ENCODE results near the gene ZBP1.
A peak's percentile ranks its signal among the peaks of the same experiment; 100 is the strongest.
"Not testable (repeated sequence)": the region's sequence is repeated elsewhere in the genome, so short reads cannot be mapped to it uniquely, and the experiment has no call there.

The ZBP1 gene

GRCh38 chr20:57638173-57638894 lies 18.1 kb upstream of the ZBP1 start:
- no peak for DNase-seq

GRCh38 chr20:57633945-57634491 lies 13.8 kb upstream of the ZBP1 start:
- no peak for DNase-seq

DNA sequence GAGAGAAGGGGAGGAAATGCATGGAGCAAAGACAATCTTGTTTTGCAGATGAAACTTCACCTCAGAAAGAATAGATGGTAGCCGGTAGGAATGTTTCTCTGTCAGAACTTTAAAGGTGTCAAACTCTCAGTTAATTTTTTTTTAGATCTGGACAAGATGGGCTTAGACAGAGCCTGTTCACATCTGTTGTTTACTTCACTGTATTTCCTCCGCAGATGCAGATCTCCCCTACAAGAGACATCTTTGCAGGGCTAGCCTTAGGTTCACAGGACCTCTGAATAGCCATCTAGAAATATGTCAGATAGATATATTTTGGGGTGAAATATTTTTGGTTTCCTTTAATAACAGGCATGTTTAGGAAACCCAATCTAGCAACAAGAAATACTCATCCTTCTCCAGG lies 12.1 kb upstream of the ZBP1 start:
- DNase-seq = no peak

GRCh38 chr20:57630061-57630460 lies 9.8 kb upstream of the ZBP1 start:
- DNase-seq = no peak

- DNase-seq = not testable (repeated sequence)
These were observed 9.3 kb upstream of the ZBP1 start for GRCh38 chr20:57629491-57629901.

- DNase-seq = not testable (repeated sequence)
These were observed 8.7 kb upstream of the ZBP1 start for GRCh38 chr20:57628962-57629308.

DNA sequence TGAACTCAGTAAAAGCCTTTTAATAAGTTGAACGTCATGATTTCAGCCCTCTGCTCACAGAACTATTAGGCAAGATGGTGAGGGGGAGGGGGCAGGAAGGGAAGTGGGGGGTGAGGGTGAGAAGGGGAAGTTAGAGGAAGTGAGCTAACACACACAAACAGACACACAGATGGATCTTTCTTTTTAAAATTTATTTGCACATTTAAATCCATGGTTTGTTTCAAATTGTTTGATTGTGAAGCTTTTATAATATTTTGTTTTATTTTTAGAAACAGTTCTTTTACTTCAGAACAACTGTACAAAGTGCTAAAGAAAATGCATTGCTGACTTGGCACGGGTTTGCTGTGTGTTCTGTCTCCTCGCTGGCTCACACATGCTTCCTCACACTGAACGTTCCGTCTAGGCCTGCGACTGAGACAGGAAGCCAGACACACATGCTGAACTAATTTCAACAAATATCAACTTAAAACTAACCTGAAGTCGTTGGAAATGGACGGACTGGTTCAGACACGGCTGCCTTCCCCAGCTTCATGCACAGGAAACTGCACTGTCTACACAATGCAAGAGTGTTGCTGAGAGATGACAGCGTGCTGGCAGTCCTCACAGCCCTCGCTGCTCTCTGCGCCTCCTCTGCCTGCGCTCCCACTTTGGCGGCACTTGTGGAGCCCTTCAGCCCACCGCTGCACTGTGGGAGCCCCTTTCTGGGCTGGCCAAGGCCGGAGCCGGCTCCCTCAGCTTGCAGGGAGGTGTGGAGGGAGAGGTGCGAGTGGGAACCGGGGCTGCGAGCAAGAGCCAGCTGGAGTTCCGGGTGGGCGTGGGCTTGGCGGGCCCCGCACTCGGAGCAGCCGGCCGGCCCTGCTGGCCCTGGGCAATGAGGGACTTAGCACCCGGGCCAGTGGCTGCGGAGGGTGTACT lies 8.1 kb upstream of the ZBP1 start:
- peak; percentile 4 for DNase-seq

DNA sequence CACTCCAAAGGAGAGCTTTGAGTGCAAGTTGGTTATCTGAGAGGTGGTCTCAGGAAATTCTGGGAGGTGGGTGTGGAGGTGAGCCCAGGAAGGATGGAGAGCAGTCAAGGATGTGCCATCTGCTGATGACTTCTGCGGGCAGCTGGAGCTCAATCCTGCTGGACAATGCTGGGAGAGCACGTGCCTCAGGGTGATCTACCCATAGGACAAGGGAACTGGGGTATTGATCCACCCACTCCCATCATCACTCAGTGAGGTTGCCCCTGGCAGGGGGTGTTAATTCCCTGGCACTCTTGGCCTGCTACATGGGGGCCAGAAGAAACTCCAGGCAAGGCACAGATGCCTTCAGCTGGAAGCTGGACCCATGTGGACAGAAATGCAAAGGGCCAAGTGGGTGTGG lies 7.1 kb upstream of the ZBP1 start:
- no peak for DNase-seq

DNA sequence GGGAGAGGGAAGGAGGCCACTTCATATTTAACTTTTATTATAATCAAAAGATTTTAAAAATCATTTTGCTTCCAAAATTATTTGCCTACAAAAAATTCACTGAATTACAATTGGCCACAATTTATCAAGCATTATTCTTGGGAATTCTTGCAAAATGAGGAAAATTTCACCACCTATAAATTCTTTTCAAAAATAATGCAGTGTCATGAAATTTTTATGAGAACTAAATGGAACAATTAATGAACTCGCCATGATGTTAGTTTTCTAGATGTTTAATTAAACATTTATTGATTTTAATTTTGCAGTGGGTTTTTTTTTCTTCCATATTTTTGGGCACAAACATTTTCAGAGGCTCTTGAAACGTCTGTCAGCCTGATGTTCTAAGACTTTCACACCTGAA lies 5.8 kb upstream of the ZBP1 start:
- no peak for DNase-seq

DNA sequence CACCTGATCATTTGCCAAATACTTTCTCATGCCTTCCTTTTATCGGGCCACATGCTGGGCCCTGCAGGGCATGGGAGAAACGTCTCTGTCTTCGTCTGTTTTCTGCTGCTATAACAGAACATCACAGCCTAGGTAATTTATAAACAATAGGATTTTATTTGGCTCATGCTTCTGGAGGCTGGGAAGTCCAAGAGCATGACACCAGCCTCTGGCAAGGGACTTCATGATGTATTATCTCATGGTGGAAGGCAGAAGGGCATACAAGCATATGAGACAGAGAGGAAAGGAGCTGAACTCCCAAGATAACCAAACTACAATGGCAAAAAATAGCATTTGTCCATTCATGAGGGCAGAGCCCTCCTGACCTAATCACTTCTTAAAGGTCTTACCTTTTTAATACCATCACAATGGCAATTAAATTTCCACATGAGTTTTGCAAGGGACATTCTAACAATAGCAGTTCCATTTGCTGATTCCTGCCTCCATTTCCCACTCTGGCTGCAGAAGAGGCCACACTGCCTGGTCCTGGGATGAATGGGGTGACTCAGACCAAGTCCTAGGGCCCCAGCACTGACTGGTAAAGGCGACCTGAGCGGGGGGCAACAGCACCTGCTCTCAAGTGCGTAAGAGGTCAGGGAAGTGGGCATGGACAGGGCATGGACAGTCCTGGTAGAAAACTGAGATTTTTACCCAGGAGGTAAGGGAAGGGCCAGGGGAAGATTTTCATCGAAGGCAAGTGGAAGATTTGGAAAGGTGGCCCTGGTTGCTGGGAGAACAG lies 5.1 kb upstream of the ZBP1 start:
- no peak for DNase-seq

- no peak for DNase-seq
These were observed 3.9 kb upstream of the ZBP1 start for GRCh38 chr20:57624124-57624523.

GRCh38 chr20:57622579-57623381 lies 2.6 kb upstream of the ZBP1 start:
- DNase-seq = peak; percentile 67

GRCh38 chr20:57622201-57622570 lies 2.0 kb upstream of the ZBP1 start:
- no peak for DNase-seq

- no peak for DNase-seq
These were observed 1.4 kb upstream of the ZBP1 start for GRCh38 chr20:57621421-57622200.

DNA sequence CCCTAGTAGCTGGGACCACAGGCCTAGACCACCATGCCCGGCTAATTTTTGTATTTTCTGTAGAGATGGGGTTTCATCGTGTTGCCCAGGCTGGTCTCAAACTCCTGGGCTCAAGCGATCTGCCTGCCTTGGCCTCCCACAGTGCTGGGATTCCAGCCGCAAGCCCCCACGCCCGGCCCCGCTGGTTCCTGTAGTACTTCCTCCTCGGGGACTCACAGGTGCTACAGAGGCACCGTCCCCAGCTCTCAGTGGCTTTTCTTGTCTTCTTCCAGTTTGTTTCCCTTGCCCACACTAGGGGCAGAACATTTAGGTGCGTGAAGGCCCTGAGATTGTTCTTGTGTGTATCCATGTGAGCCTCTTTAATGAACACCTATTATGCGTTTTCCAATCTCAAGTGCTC lies 773 bp upstream of the ZBP1 start:
- DNase-seq = no peak

- DNase-seq = no peak
These were observed 985 bp downstream of the ZBP1 start for GRCh38 chr20:57619051-57619831.

GRCh38 chr20:57618764-57619050 lies 1.5 kb downstream of the ZBP1 start:
- DNase-seq = no peak

- DNase-seq = peak; percentile 57
These were observed 2.0 kb downstream of the ZBP1 start for GRCh38 chr20:57618091-57618763.

- no peak for DNase-seq
These were observed 3.0 kb downstream of the ZBP1 start for GRCh38 chr20:57617079-57617795.

Measured in NCI-H69 (cell line).